ENCODE results near the gene CDK2AP2. TPM values are rescaled to one million over a fixed set of nuclear protein-coding genes. Genes with fewer than 3 reads are reported as not detected.

Gene CDK2AP2
- total and polyA plus RNA-seq, 2 donors (not counting 1 experiment from before 2014, with no cell fraction given), result 62.7 to 112 TPM

GRCh38 chr11:67538306-67538705 lies 30.3 kb upstream of the CDK2AP2 start:
- DNase-seq, result no peak
- no peaks in the 10 kb centered on the region for H3K4me1 ChIP-seq (ENCODE audit: control insufficient read depth in 2 of 2, insufficient read depth in 2 of 2, low read length in 2 of 2)
- H3K4me3 ChIP-seq (ENCODE audit: control extremely low read depth in 1 of 5, extremely low read depth in 1 of 5, insufficient read depth in 1 of 5, low read depth in 2 of 5, low read length in 4 of 5), result no peak overlapping the region
- H3K79me2 ChIP-seq (ENCODE audit: control insufficient read depth, insufficient read depth, low read length), result no peaks in the 10 kb centered on the region
- no peaks in the 10 kb centered on the region for H3K36me3 ChIP-seq (replicated peaks in 1 of 2; ENCODE audit: control extremely low read depth in 1 of 2, control insufficient read depth in 1 of 2, extremely low read depth in 1 of 2, insufficient read depth in 2 of 2, low read length in 1 of 2)
- no peak for ATAC-seq (ENCODE audit: low read depth)
- no peak overlapping the region for H3K4me2 ChIP-seq (replicated peaks; ENCODE audit: low read depth, low read length, poor library complexity, severe bottlenecking)
- POLR2A ChIA-PET, result no interaction called here
- peaks cover 5% of the 10 kb centered on the region for H3K9me3 Mint-ChIP-seq (ENCODE audit: insufficient read depth)
- no peak overlapping the region for H3K27ac Mint-ChIP-seq
- peaks cover 0 to 2% (median 0%) of the 10 kb centered on the region in 4 experiments for H3K27me3 ChIP-seq (replicated peaks in 1 of 4; ENCODE audit: control extremely low read depth in 1 of 4, control insufficient read depth in 3 of 4, insufficient read depth in 4 of 4, low read length in 3 of 4)
- H3K4me3 Mint-ChIP-seq, result no peak overlapping the region
- WGBS (ENCODE audit: insufficient coverage), result 75% methylated on average over 3 of the region's 6 CpGs
- H2AFZ ChIP-seq (ENCODE audit: insufficient read depth, low read depth, low read length, poor library complexity, severe bottlenecking), result no peak overlapping the region
- CTCF ChIA-PET, result no interaction called here
- H3K9ac ChIP-seq (ENCODE audit: low read length), result no peak overlapping the region
- peaks cover 0 to 13% (median 12%) of the 10 kb centered on the region in 3 donors for H3K9me3 ChIP-seq (ENCODE audit: control extremely low read depth in 1 of 3, control insufficient read depth in 2 of 3, insufficient read depth in 1 of 3, low read length in 2 of 3)
- H4K20me1 ChIP-seq (ENCODE audit: control insufficient read depth, insufficient read depth, low read length, poor library complexity, severe bottlenecking), result no peaks in the 10 kb centered on the region
- TF ChIP-seq CTCF (IDR thresholded peaks at IDR 0.05) (no peak), EZH2 (IDR thresholded peaks at IDR 0.05; ENCODE audit: borderline replicate concordance, insufficient read depth, low read depth, low read length, poor library complexity, severe bottlenecking) (no peak)
- H3K27me3 Mint-ChIP-seq, result peaks cover 6% of the 10 kb centered on the region
- H3K27ac ChIP-seq (ENCODE audit: low read length in 2 of 2), result no peak overlapping the region
- H3K4me1 Mint-ChIP-seq, result no peaks in the 10 kb centered on the region
- intact Hi-C loops (cut with micrococcal nuclease), result loop anchor here (10.0 kb wide), 1 partner anchor 884 kb away; no protein-coding TSS in a partner anchor

DNA sequence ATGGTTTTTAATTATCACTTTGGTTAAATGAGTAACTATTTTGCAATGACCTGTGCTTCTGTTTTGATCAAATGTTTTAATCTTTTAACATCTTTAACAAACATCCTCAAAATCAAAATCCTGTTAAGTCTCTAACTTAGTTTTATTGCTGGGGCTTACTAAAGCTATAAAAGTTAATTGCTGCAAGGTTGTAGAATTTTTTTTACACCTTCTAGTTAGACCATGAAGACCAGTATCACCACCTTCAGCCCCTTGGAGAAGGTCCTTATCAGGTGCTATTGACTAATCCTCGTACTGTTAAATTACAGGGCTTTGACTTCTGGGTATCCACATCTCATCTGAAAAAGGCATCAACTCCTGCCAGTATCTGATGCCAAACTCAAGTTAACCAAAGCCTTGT lies 27.6 kb upstream of the CDK2AP2 start:
- Mint-ChIP-seq H3K4me1 (no peaks in the 10 kb centered on the region), H3K27me3 (peaks cover 6% of the 10 kb centered on the region), H3K27ac (no peak overlapping the region), H3K4me3 (no peak overlapping the region), H3K9me3 (ENCODE audit: insufficient read depth) (peaks cover 5% of the 10 kb centered on the region)
- ATAC-seq (ENCODE audit: low read depth) (no peak), DNase-seq (no peak)
- 100% methylated on average over 1 of the region's 1 CpG for WGBS (ENCODE audit: insufficient coverage)
- Histone ChIP-seq H3K36me3 (replicated peaks in 1 of 2; ENCODE audit: control extremely low read depth in 1 of 2, control insufficient read depth in 1 of 2, extremely low read depth in 1 of 2, insufficient read depth in 2 of 2, low read length in 1 of 2) (no peaks in the 10 kb centered on the region), H3K27ac (ENCODE audit: low read length in 2 of 2) (no peak overlapping the region), H3K4me2 (replicated peaks; ENCODE audit: low read depth, low read length, poor library complexity, severe bottlenecking) (no peak overlapping the region), H3K4me1 (ENCODE audit: control insufficient read depth in 2 of 2, insufficient read depth in 2 of 2, low read length in 2 of 2) (no peaks in the 10 kb centered on the region), H2AFZ (ENCODE audit: insufficient read depth, low read depth, low read length, poor library complexity, severe bottlenecking) (no peak overlapping the region), H3K27me3 (replicated peaks in 1 of 4; ENCODE audit: control extremely low read depth in 1 of 4, control insufficient read depth in 3 of 4, insufficient read depth in 4 of 4, low read length in 3 of 4) (peaks cover 0 to 3% (median 0%) of the 10 kb centered on the region in 4 experiments), H3K4me3 (ENCODE audit: control extremely low read depth in 1 of 5, extremely low read depth in 1 of 5, insufficient read depth in 1 of 5, low read depth in 2 of 5, low read length in 4 of 5) (no peak overlapping the region), H3K79me2 (ENCODE audit: control insufficient read depth, insufficient read depth, low read length) (no peaks in the 10 kb centered on the region), H3K9me3 (ENCODE audit: control extremely low read depth in 1 of 3, control insufficient read depth in 2 of 3, insufficient read depth in 1 of 3, low read length in 2 of 3) (peaks cover 0 to 13% (median 13%) of the 10 kb centered on the region in 3 donors), H3K9ac (ENCODE audit: low read length) (no peak overlapping the region), H4K20me1 (ENCODE audit: control insufficient read depth, insufficient read depth, low read length, poor library complexity, severe bottlenecking) (no peaks in the 10 kb centered on the region)
- POLR2A ChIA-PET, result no interaction called here
- CTCF ChIA-PET, result no interaction called here
- no peak for TF ChIP-seq CTCF (IDR thresholded peaks at IDR 0.05)
- TF ChIP-seq EZH2 (IDR thresholded peaks at IDR 0.05; ENCODE audit: borderline replicate concordance, insufficient read depth, low read depth, low read length, poor library complexity, severe bottlenecking), result no peak
- intact Hi-C loops (cut with micrococcal nuclease), result loop anchor here (10.0 kb wide), 1 partner anchor 881 kb away; no protein-coding TSS in a partner anchor
